CD4-positive, alpha-beta T cell (primary cell): ENCODE data around the gene MILR1. TPM values are rescaled to one million over a fixed set of nuclear protein-coding genes. Genes with fewer than 3 reads are reported as not detected.
"Not testable (repeated sequence)": the region's sequence is repeated elsewhere in the genome, so short reads cannot be mapped to it uniquely, and the experiment has no call there.

Experiments used
- ATAC-seq: fragments of 200-7000 bp; cut with Tn5 transposase; one replicate; pipeline ENCODE4 v1.10.0; 2022; ENCODE audit warnings: mild to moderate bottlenecking; ENCODE audit not compliant: poor library complexity
- CTCF ChIA-PET: fragments of 350-600 bp; sonication (Branson Sonifier 250); formaldehyde crosslinking; loops from one replicate; lab custom pipeline; 2021; ENCODE audit warnings: antibody characterized with exemption, inconsistent platforms; lab: Charles Lee
- POLR2A ChIA-PET: fragments of 350-600 bp; sonication (Branson Sonifier 250); formaldehyde crosslinking; loops from one replicate; lab custom pipeline; 2021; ENCODE audit warnings: antibody characterized with exemption, inconsistent platforms; lab: Charles Lee
- DNase-seq, 14 experiments: peaks; one replicate each; pipeline ENCODE4 v3.0.0-alpha.2; 2013 to 2020; ENCODE audit warnings: mixed read lengths in 2 of 14
- H3K27ac ChIP-seq, 2 donors: one replicate each; pipeline versions ENCODE4 v1.5.1 to v1.7.0; 2013; ENCODE audit warnings: low read length in 2 of 2, low read depth in 1 of 2, mild to moderate bottlenecking in 1 of 2
- H3K27me3 ChIP-seq, 2 experiments: 1 replicate in 1 of 2; 2 replicates in 1 of 2; pipeline versions ENCODE4 v1.6.1 to v1.7.0; 2013; ENCODE audit warnings: low read length in 2 of 2, control low read depth in 1 of 2, mild to moderate bottlenecking in 1 of 2, moderate library complexity in 1 of 2; ENCODE audit not compliant: insufficient read depth in 2 of 2, control insufficient read depth in 1 of 2
- H3K36me3 ChIP-seq: one replicate; pipeline ENCODE4 v1.6.1; 2013; ENCODE audit warnings: low read length, control low read depth; ENCODE audit not compliant: insufficient read depth
- H3K4me1 ChIP-seq: one replicate; pipeline ENCODE4 v1.6.1; 2013; ENCODE audit warnings: low read length, control low read depth; ENCODE audit not compliant: insufficient read depth
- H3K4me3 ChIP-seq: one replicate; pipeline ENCODE4 v1.5.1; 2013; ENCODE audit warnings: mild to moderate bottlenecking, low read length, moderate library complexity
- H3K9me3 ChIP-seq, 2 experiments: 1 replicate in 1 of 2; 2 replicates in 1 of 2; pipeline versions ENCODE4 v1.6.1 to v1.7.0; 2013; ENCODE audit warnings: low read length in 2 of 2, mild to moderate bottlenecking in 2 of 2, control low read depth in 1 of 2, moderate library complexity in 1 of 2; ENCODE audit not compliant: control insufficient read depth in 1 of 2, insufficient read depth in 1 of 2
- H3K27ac Mint-ChIP-seq: one replicate; pipeline ENCODE4 v1.8.0; 2020; ENCODE audit warnings: mixed read lengths
- H3K27me3 Mint-ChIP-seq: one replicate; pipeline ENCODE4 v1.8.0; 2021; ENCODE audit warnings: mixed read lengths
- H3K36me3 Mint-ChIP-seq: one replicate; pipeline ENCODE4 v1.8.0; 2021; ENCODE audit warnings: low read depth, mixed read lengths
- H3K4me1 Mint-ChIP-seq: one replicate; pipeline ENCODE4 v1.8.0; 2021; ENCODE audit warnings: low read depth, mixed read lengths
- H3K4me3 Mint-ChIP-seq: one replicate; pipeline ENCODE4 v1.8.0; 2020; ENCODE audit warnings: mild to moderate bottlenecking, mixed read lengths
- H3K9me3 Mint-ChIP-seq: one replicate; pipeline ENCODE4 v1.8.0; 2020; ENCODE audit warnings: mixed read lengths
- CTCF ChIP-seq: fragments of 200-600 bp; IDR thresholded peaks from one replicate; pipeline ENCODE4 v1.8.0; 2022; ENCODE audit warnings: antibody characterized with exemption, mild to moderate bottlenecking
- intact Hi-C, 2 experiments: fragments of 100-400 bp; cut with DNase I in 1 of 2; cut with micrococcal nuclease in 1 of 2; formaldehyde crosslinking; loops; one replicate each; pipeline versions ENCODE4 v1.15.1 to v1.9.0; 2023 to 2025; cut with DNase I, micrococcal nuclease
- total RNA-seq, 174 experiments: library from RNA in 2 of 174; stranded (reverse) in 2 of 174; gene quantifications; one replicate each; pipeline ENCODE4 v1.2.3 and lab custom pipeline; 2021 to 2026

MILR1 gene
- total RNA-seq, 2 experiments from 2014 or later: 0.30 TPM; not detected in 1

- intact Hi-C loops: no loop called here
- no peaks in the 10 kb centered on the region for H3K9me3 ChIP-seq
- ATAC-seq (no peak), DNase-seq (no peak)
- H3K4me3 ChIP-seq: no peak overlapping the region
- H3K4me3 Mint-ChIP-seq: no peak overlapping the region
- ChIA-PET POLR2A (no interaction called here), CTCF (no interaction called here)
- H3K36me3 ChIP-seq: no peaks in the 10 kb centered on the region
- peaks cover 20% of the 10 kb centered on the region for H3K4me1 ChIP-seq
- no peak overlapping the region for H3K27ac Mint-ChIP-seq
- peaks cover 23% of the 10 kb centered on the region for H3K4me1 Mint-ChIP-seq
- peaks cover 0 to 2% of the 10 kb centered on the region in 2 experiments for H3K27me3 ChIP-seq
- no peaks in the 10 kb centered on the region for H3K36me3 Mint-ChIP-seq
- TF ChIP-seq CTCF: no peak
- H3K27ac ChIP-seq: no peak overlapping the region
- H3K27me3 Mint-ChIP-seq: no peaks in the 10 kb centered on the region
- H3K9me3 Mint-ChIP-seq: no peaks in the 10 kb centered on the region
Measured at GRCh38 chr17:64460955-64461354, 12.0 kb downstream of the MILR1 start.

- H3K36me3 ChIP-seq: no peaks in the 10 kb centered on the region
- ATAC-seq (no peak), DNase-seq (no peak)
- H3K27ac ChIP-seq: no peak overlapping the region
- H3K27me3 ChIP-seq: peaks cover 0 to 2% of the 10 kb centered on the region in 2 experiments
- Mint-ChIP-seq H3K4me3 (no peak overlapping the region), H3K36me3 (no peaks in the 10 kb centered on the region), H3K27ac (no peak overlapping the region), H3K27me3 (no peaks in the 10 kb centered on the region), H3K9me3 (no peaks in the 10 kb centered on the region), H3K4me1 (peaks cover 16% of the 10 kb centered on the region)
- no peak overlapping the region for H3K4me3 ChIP-seq
- ChIA-PET POLR2A (no interaction called here), CTCF (no interaction called here)
- intact Hi-C loops: no loop called here
- no peaks in the 10 kb centered on the region for H3K9me3 ChIP-seq
- H3K4me1 ChIP-seq: peaks cover 12% of the 10 kb centered on the region
- TF ChIP-seq CTCF: no peak
Measured at GRCh38 chr17:64461788-64462187, 12.9 kb downstream of the MILR1 start.

GRCh38 chr17:64466019-64466735 lies 17.3 kb downstream of the MILR1 start:
- POLR2A ChIA-PET: no interaction called here

GRCh38 chr17:64466834-64467233 lies 17.9 kb downstream of the MILR1 start:
- H3K27ac ChIP-seq, intact Hi-C loops, H3K4me3 Mint-ChIP-seq, ATAC-seq, H3K36me3 Mint-ChIP-seq, H3K36me3 ChIP-seq, DNase-seq, H3K4me1 ChIP-seq, H3K27ac Mint-ChIP-seq, H3K9me3 Mint-ChIP-seq, H3K9me3 ChIP-seq, H3K27me3 Mint-ChIP-seq, H3K27me3 ChIP-seq, H3K4me3 ChIP-seq, H3K4me1 Mint-ChIP-seq: not testable (repeated sequence)
- POLR2A ChIA-PET: interaction anchor here (0.6 kb wide), 1 partner anchor 23 kb away, joined by 3 read pairs; no protein-coding TSS in a partner anchor
- CTCF ChIA-PET: interaction anchor here (1.0 kb wide), 1 partner anchor 15 kb away, joined by 3 read pairs; no protein-coding TSS in a partner anchor

More at GRCh38 chr17:64466019-64466735, 17.3 kb downstream of the MILR1 start:
- H3K27me3 Mint-ChIP-seq: no peaks in the 10 kb centered on the region
- CTCF ChIA-PET: interaction anchor here (1.0 kb wide), 1 partner anchor 16 kb away, joined by 3 read pairs; no protein-coding TSS in a partner anchor
- H3K36me3 ChIP-seq: no peaks in the 10 kb centered on the region
- H3K4me1 Mint-ChIP-seq: no peaks in the 10 kb centered on the region
- H3K27me3 ChIP-seq: peaks cover 0 to 2% of the 10 kb centered on the region in 2 experiments
- no peak overlapping the region for H3K27ac Mint-ChIP-seq
- DNase-seq (no peak), ATAC-seq (no peak)
- no peak overlapping the region for H3K4me3 Mint-ChIP-seq
- no peaks in the 10 kb centered on the region for H3K9me3 Mint-ChIP-seq
- TF ChIP-seq CTCF: no peak
- intact Hi-C loops: no loop called here
- H3K4me3 ChIP-seq: no peak overlapping the region
- H3K27ac ChIP-seq: no peak overlapping the region
- no peaks in the 10 kb centered on the region for H3K9me3 ChIP-seq
- H3K4me1 ChIP-seq: no peaks in the 10 kb centered on the region
- no peaks in the 10 kb centered on the region for H3K36me3 Mint-ChIP-seq
